Colonic mucosa (tissue), 4 donors: ENCODE measurements around the gene CCDC158. TPM values are rescaled to one million over a fixed set of nuclear protein-coding genes. Genes with fewer than 3 reads are reported as not detected.
A peak's percentile ranks its signal among the peaks of the same experiment; 100 is the strongest.
"Not testable (repeated sequence)": the region's sequence is repeated elsewhere in the genome, so short reads cannot be mapped to it uniquely, and the experiment has no call there.

Experiments
- DNase-seq: peaks from one replicate; pipeline ENCODE4 v3.0.0-alpha.2; 2020
- H3K27ac ChIP-seq: fragments of 200-600 bp; one replicate; pipeline ENCODE4 v1.8.0; 2021
- H3K27me3 ChIP-seq: fragments of 200-600 bp; one replicate; pipeline ENCODE4 v1.8.0; 2021
- H3K36me3 ChIP-seq: fragments of 200-600 bp; one replicate; pipeline ENCODE4 v1.8.0; 2021
- H3K4me1 ChIP-seq: fragments of 200-600 bp; one replicate; pipeline ENCODE4 v1.8.0; 2021; ENCODE audit warnings: mild to moderate bottlenecking
- H3K4me3 ChIP-seq: fragments of 200-600 bp; one replicate; pipeline ENCODE4 v1.8.0; 2021
- H3K9ac ChIP-seq, 2 donors: one replicate each; pipeline ENCODE4 v1.7.0; 2013; ENCODE audit warnings: control low read depth in 2 of 2, low read depth in 2 of 2, low read length in 2 of 2
- H3K9me3 ChIP-seq: fragments of 200-600 bp; one replicate; pipeline ENCODE4 v1.8.0; 2021
- CTCF ChIP-seq: fragments of 200-600 bp; IDR thresholded peaks from one replicate; pipeline ENCODE4 v1.8.0; 2022; ENCODE audit warnings: antibody characterized with exemption, mild to moderate bottlenecking
- intact Hi-C: fragments of 100-400 bp; cut with DNase I; formaldehyde crosslinking; loops from one replicate; pipeline ENCODE4 v1.14.1; 2022
- total RNA-seq, 2 donors: library from RNA; stranded (reverse); fragmentation: NEBNext Ultra II Directional in 1 of 2; extraction: Animal tissue kit (Norgen Biotek cat#: 25700) in 1 of 2; gene quantifications; one replicate each; pipeline ENCODE4 v1.2.1, GENCODE V29; 2021
- donor health status: healthy.
- donor health status: DM: no; HTN: no; CAD: no.
- donor health status: DM: no; HTN: no; CAD: no.

The CCDC158 gene
- total RNA-seq, 2 donors from 2014 or later: not detected

- Histone ChIP-seq H3K9ac (no peak overlapping the region), H3K4me1 (no peaks in the 10 kb centered on the region), H3K9me3 (no peaks in the 10 kb centered on the region), H3K36me3 (no peaks in the 10 kb centered on the region), H3K27ac (no peak overlapping the region), H3K27me3 (no peaks in the 10 kb centered on the region), H3K4me3 (no peak overlapping the region)
- TF ChIP-seq CTCF: no peak
- no peak for DNase-seq
- intact Hi-C loops: loop anchor here (2.0 to 5.0 kb wide), 2 partner anchors 75 to 318 kb away; no protein-coding TSS in a partner anchor
Measured at GRCh38 chr4:76429636-76430035, 8.7 kb upstream of the CCDC158 start.

DNA sequence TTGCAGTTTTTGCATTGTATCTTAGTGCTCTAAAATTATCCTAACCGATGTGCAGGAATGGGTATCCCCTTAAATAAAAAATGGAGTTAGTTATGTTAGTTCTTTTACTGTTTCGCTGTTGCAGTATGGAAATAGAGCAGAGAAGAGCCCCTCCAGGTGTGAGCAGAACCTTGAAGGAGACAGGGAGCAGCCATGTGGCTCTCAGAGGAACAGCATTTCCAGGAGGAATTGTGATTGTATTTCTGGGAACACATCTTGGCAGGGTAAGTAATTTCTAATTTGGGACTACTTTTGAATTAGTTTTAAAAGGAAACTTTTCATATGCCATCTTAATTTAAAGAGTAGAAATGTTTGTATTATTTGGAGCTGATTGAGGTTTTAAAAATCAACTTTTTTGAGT is 5.3 kb upstream of the CCDC158 start:
- no peak for TF ChIP-seq CTCF
- Histone ChIP-seq H3K9ac (no peak overlapping the region), H3K4me3 (no peak overlapping the region), H3K27ac (no peak overlapping the region), H3K36me3 (no peaks in the 10 kb centered on the region), H3K27me3 (no peaks in the 10 kb centered on the region), H3K4me1 (no peaks in the 10 kb centered on the region), H3K9me3 (no peaks in the 10 kb centered on the region)
- intact Hi-C loops: no loop called here
- no peak for DNase-seq

DNA sequence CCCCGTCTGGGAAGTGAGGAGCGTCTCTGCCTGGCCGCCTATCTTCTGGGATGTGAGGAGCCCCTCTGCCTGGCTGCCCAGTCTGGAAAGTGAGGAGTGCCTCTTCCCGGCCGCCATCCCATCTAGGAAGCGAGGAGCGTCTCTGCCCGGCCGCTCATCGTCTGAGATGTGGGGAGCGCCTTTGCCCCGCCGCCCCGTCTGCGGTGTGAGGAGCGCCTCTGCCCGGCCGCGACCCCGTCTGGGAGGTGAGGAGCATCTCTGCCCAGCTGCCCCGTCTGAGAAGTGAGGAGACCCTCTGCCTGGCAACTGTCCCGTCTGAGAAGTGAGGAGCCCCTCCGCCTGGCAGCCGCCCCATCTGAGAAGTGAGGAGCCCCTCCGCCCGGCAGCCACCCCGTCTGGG is 2.2 kb upstream of the CCDC158 start:
- DNase-seq, H3K4me1 ChIP-seq, H3K4me3 ChIP-seq, H3K36me3 ChIP-seq, H3K27ac ChIP-seq, H3K9ac ChIP-seq, H3K27me3 ChIP-seq, intact Hi-C loops, H3K9me3 ChIP-seq: not testable (repeated sequence)

DNA sequence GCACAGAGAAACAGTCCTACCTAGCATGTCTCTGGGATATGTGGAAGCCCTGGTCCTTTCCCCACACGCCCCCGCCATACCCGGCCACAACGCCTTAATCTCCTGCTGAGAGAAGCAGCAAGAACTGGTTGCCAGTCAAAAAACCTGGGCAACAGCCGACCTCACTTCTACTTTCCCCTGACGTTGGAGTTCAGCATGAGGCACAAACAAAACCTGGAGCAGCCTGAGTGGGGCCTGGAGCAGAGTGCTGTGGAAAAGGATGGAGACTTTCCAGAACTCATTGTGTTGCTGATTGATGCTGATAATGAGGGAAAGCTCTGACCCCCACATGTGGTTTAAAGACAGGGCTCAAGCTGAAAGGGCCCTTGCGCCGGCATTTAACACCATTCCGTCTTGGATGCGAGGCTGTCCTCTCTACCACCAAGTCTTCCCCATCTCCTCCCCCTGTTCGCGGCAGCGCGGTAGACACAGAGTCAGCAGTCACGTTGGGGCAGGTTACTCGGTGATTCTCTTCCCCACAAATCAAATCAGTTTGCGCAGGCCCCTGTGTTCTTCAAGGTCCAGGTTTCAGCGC is 666 bp downstream of the CCDC158 start:
- Histone ChIP-seq H3K36me3 (no peaks in the 10 kb centered on the region), H3K9me3 (no peaks in the 10 kb centered on the region), H3K27me3 (no peaks in the 10 kb centered on the region), H3K4me1 (no peaks in the 10 kb centered on the region), H3K27ac (no peak overlapping the region), H3K4me3 (peak overlapping the region; percentile 44), H3K9ac (no peak overlapping the region)
- no peak for DNase-seq
- no peak for TF ChIP-seq CTCF
- intact Hi-C loops: no loop called here

DNA sequence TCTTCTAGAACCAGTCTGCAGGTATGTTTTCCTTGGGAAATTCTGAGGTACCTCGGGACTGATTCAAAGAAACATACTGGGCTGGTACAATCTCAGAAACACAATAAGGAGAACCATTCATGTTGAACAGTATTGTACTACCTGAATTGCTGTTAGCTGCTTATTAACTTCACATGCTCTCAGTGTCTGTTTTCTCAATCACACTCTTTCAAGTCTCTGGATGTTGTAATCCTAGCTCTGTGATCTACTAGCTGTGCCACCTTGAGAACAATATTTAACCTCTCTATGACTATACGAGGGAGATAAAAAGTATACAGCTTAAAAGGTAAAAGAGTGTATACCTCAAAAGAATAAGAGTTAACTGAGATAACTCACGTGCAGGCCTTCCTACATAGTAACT is 10.3 kb downstream of the CCDC158 start:
- intact Hi-C loops: no loop called here
- H3K9me3 ChIP-seq: no peaks in the 10 kb centered on the region
- no peaks in the 10 kb centered on the region for H3K36me3 ChIP-seq
- H3K27ac ChIP-seq: no peak overlapping the region
- no peak overlapping the region for H3K9ac ChIP-seq
- TF ChIP-seq CTCF: no peak
- H3K27me3 ChIP-seq: no peaks in the 10 kb centered on the region
- no peak for DNase-seq
- no peaks in the 10 kb centered on the region for H3K4me1 ChIP-seq
- no peak overlapping the region for H3K4me3 ChIP-seq

DNA sequence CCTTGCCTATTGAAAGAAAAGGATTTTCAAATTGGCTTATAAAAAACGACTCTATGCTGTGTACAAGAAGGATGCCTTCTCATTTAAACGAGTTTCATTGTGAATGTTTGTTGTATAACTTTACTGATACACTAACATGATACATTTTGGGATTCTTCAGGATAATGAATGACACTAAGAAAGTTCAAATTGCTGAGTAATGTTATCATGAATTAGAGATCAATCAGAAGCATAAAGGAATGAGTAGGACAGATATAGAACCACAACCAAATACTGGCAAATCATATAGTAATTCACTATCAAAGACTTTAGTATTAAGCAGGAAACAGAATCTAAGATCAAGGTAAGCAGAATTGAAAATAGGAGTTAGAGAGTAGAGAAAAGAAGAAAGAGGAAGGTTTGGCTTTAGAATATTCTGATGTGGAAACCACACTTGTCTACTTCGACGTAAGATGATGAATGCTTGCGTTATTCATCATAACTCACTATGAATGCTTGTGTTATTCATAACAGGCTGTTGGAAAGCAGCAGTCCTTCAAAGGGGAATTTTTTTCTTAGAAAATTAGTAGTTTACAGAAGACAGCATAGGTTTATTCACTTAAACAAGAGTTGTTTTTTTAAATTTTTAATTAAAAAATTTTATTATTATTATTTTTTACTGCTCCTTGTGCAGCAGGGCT is 13.4 kb downstream of the CCDC158 start:
- no peak for TF ChIP-seq CTCF
- Histone ChIP-seq H3K27ac (no peak overlapping the region), H3K4me1 (no peaks in the 10 kb centered on the region), H3K4me3 (no peak overlapping the region), H3K9ac (no peak overlapping the region), H3K9me3 (no peaks in the 10 kb centered on the region), H3K27me3 (no peaks in the 10 kb centered on the region), H3K36me3 (no peaks in the 10 kb centered on the region)
- no peak for DNase-seq
- intact Hi-C loops: no loop called here
